GM12865 (cell line): ENCODE measurements around the gene SRRM2.

ENCODE experiments used
- DNase-seq: peaks from one replicate; pipeline ENCODE4 v3.0.0; 2010; ENCODE audit warnings: low read depth
- H3K4me3 ChIP-seq: 2 replicates; pipeline ENCODE4 v1.5.1; 2011; ENCODE audit warnings: mild to moderate bottlenecking, low read depth, low read length, control low read depth
- CTCF ChIP-seq: IDR thresholded peaks from 2 replicates; pipeline ENCODE4 v1.5.1; 2011; ENCODE audit warnings: low read length, control low read depth, low read depth, inconsistent platforms; ENCODE audit not compliant: insufficient read depth; ENCODE audit errors: missing control alignments

Gene SRRM2

GRCh38 chr16:2734844-2735515, 17.5 kb upstream of the SRRM2 start:
- no peak for TF ChIP-seq CTCF
- no peak overlapping the region for H3K4me3 ChIP-seq
- no peak for DNase-seq

GRCh38 chr16:2736476-2737237, 15.8 kb upstream of the SRRM2 start:
- H3K4me3 ChIP-seq: no peak overlapping the region
- DNase-seq: no peak
- TF ChIP-seq CTCF: no peak

GRCh38 chr16:2737238-2737605, 15.2 kb upstream of the SRRM2 start:
- DNase-seq: no peak
- TF ChIP-seq CTCF: no peak
- no peak overlapping the region for H3K4me3 ChIP-seq

- no peak overlapping the region for H3K4me3 ChIP-seq
- no peak for TF ChIP-seq CTCF
These were observed 14.5 kb upstream of the SRRM2 start for GRCh38 chr16:2737895-2738418.

GRCh38 chr16:2738615-2739014, 13.8 kb upstream of the SRRM2 start:
- H3K4me3 ChIP-seq: no peak overlapping the region
- TF ChIP-seq CTCF: no peak
- no peak for DNase-seq

More at GRCh38 chr16:2737895-2738418, 14.5 kb upstream of the SRRM2 start:
- DNase-seq: no peak

- no peak for DNase-seq
- no peak for TF ChIP-seq CTCF
- no peak overlapping the region for H3K4me3 ChIP-seq
These were observed 12.6 kb upstream of the SRRM2 start for GRCh38 chr16:2739625-2740430.
